K562 (cell line): ENCODE measurements around the gene TEX14.

Source experiments
- GATA2 ChIP-seq: sonication (generic); formaldehyde crosslinking; IDR thresholded peaks from 2 replicates; pipeline ENCODE4 v1.4.0; 2020; ENCODE audit warnings: mild to moderate bottlenecking, missing genetic modification reagents
- POLR2AphosphoS5 ChIP-seq: IDR thresholded peaks from 2 replicates; pipeline ENCODE4 v1.6.1; 2011; ENCODE audit warnings: mild to moderate bottlenecking, low read depth, low read length, moderate library complexity; ENCODE audit not compliant: control insufficient read depth, insufficient read depth
- ZNF584 ChIP-seq: fragments of 200-800 bp; sonication (Bioruptor generic); IDR thresholded peaks from 2 replicates; pipeline ENCODE4 v1.6.1; 2016; ENCODE audit warnings: low read depth, mild to moderate bottlenecking, missing genetic modification characterization, missing compliant biosample characterization

- TF ChIP-seq POLR2AphosphoS5 = no peak
- no peak for TF ChIP-seq ZNF584 (CRISPR knock-in tag)
- no peak for TF ChIP-seq GATA2 (CRISPR knock-in tag)
Observed at GRCh38 chr17:58517378-58517927, 174.4 kb downstream of the TEX14 start.
